ENCODE results near the gene OSTN.
"Not testable (repeated sequence)": the region's sequence is repeated elsewhere in the genome, so short reads cannot be mapped to it uniquely, and the experiment has no call there.

The OSTN gene

DNA sequence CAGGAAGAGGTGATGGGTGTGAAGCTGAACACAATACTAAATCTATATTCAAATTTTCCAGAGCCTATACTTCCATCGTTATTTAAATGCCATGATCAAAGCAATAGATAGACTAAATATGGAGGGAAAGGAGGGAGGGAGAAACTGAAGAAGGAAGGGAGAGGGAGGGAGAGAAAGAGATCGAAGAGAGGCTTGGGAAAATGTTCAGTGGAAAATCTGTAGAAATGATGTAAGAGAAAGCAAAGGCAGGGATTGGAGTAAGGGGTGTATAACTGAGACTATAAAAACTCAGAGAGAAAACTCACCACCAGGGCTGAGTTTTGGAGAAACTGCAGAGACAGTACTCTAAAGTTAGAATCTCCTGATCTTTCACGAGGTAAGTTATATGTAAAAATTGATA is at the start of gene OSTN:
Gene OSTN, plus strand, starts transcription at position 310 of the 400 bp plus-strand sequence. CDS start 13,292 bp downstream, outside the sequence.
- no peak for DNase-seq (ENCODE audit: low spot score)

GRCh38 chr3:191151653-191152052 is 47.4 kb upstream of the OSTN start:
- DNase-seq (ENCODE audit: low spot score), result no peak

GRCh38 chr3:191154827-191155226 is 44.2 kb upstream of the OSTN start:
- DNase-seq (ENCODE audit: low spot score), result no peak

- no peak for DNase-seq (ENCODE audit: low spot score)
Observed at GRCh38 chr3:191158247-191158646, 40.8 kb upstream of the OSTN start.

DNA sequence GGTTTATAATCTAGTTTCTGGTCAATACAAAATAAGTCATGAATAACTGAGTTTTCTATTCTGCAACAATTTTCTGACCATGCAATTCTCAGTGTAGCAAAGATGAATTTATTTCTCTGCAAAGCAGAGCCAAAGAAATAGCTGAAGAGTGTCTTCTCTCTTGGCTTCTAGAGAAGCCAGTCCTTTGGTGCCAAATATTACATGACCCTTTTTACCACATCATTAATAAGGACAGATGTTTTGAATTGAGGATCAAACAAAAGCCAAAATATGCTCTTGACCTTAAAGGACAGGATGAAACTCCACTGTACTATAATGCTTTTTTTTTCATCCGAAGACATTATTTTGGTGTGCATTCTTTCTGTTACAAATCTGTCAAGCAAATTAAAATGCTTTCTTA is 40.2 kb upstream of the OSTN start:
- no peak for DNase-seq (ENCODE audit: low spot score)

- DNase-seq (ENCODE audit: low spot score), result no peak
Observed at GRCh38 chr3:191165802-191166201, 33.2 kb upstream of the OSTN start.

GRCh38 chr3:191166368-191166767 is 32.7 kb upstream of the OSTN start:
- DNase-seq (ENCODE audit: low spot score), result no peak

DNA sequence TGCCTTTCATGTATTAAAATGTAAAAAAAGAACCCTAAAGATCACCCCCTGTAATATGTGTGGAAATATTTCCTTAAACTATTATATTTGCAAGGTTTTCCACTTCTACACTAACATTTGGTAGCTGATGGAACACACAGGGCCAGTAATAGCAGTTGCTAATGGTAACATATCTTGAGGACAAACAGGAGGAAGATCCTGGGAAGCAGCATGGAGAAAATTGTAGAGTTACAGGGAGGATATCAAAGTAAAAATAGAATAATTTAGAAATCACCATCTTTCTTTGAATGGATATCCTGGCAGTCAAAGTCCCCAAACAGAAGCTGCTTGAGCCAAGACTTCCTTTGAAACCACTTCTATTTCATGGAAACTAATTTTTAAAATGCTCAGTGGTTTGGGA is 29.5 kb upstream of the OSTN start:
- DNase-seq (ENCODE audit: low spot score), result no peak

GRCh38 chr3:191170097-191170496 is 28.9 kb upstream of the OSTN start:
- DNase-seq (ENCODE audit: low spot score), result no peak

DNA sequence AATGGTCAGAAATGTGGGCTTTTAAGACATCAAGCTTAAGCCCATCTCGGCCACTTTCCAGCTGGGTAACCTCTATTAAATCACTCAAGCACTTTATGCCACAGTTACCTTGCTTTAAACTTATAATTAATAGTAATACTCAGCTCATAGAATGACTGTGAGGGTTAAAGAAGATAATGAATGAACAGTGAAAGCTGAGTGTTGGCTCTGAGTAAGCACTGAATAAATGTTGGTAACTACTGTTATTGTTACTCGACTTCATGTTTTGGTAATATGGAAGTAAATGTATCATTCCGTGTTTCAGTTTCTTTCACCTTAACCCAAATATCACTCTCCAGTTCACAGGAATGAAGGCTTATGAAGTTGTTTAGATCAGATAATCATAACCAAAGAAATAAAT is 23.9 kb upstream of the OSTN start:
- DNase-seq (ENCODE audit: low spot score), result no peak

DNA sequence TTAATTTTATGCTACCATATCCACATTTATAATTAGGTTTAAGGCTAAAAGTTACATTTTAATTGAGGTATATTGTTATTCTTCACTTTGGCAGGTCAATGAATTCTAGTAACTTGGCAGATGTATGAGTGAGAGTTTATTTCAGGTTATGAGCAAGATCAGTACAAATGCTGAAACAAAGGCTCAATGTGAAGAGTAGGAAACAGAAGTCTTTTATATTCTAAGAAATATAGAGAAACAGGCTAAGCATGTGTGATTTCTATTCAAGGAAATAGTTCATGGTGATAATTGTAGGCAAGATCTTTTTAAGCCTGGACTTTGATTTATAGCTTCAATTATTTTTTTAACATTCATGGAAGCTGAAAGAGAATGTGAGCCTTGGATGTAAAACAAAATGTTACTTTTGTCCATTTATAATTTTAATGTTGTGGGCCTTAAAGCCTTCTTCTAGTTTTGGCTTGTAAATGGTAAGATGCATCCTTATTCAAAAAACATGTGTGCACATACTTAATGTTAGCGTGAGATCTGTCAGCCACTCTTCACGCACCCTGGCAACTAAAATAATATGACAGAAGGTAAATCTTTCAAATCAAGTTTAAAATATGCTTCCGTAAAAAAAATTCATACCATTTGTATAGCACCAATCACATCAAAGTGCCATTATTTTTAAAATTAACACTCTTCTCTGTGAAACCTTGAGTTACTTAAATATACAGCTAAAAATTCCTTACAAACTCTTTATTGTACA is 22.8 kb upstream of the OSTN start:
- DNase-seq (ENCODE audit: low spot score), result no peak

DNA sequence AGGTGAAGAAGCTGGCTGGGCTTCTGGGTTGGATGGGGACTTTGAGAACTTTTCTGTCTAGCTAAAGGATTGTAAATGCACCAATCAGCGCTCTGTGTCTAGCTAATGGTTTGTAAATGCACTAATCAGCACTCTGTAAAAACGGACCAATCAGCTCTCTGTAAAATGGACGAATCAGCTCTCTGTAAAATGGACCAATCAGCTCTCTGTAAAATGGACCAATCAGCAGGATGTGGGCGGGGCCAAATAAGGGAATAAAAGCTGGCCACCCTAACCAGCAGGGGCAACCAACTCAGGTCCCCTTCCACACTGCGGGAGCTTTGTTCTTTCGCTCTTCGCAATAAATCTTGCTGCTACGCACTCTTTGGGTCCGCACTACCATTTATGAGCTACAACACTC is 13.7 kb upstream of the OSTN start:
- not testable (repeated sequence) for DNase-seq (ENCODE audit: low spot score)

GRCh38 chr3:191188246-191188645 is 10.8 kb upstream of the OSTN start:
- DNase-seq (ENCODE audit: low spot score), result not testable (repeated sequence)

GRCh38 chr3:191192270-191192669 is 6.8 kb upstream of the OSTN start:
- DNase-seq (ENCODE audit: low spot score), result not testable (repeated sequence)

- no peak for DNase-seq (ENCODE audit: low spot score)
Observed at GRCh38 chr3:191192941-191193340, 6.1 kb upstream of the OSTN start.

- DNase-seq (ENCODE audit: low spot score), result no peak
Observed at GRCh38 chr3:191197761-191198306, 1.2 kb upstream of the OSTN start.

GRCh38 chr3:191198480-191198879 is 561 bp upstream of the OSTN start:
- DNase-seq (ENCODE audit: low spot score), result no peak

DNA sequence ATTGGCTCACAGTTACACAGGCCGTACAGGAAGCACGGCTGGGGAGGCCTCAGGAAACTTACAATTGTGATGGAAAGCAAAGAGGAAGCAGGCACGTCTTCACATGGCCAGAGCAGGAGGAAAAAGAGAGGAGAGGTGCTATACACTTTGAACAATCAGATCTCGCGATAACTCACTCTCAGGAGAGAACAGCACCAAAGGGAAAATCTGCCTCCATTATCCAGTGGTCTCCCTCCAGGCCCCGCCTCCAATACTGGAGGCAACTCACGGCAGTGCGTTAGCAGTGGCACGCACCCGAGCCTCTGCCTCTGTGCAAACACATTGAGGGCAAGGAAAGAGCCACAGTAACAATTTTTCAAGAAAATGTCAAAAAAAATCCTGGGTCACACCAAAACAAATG is 11.0 kb downstream of the OSTN start:
- DNase-seq (ENCODE audit: low spot score), result no peak

DNA sequence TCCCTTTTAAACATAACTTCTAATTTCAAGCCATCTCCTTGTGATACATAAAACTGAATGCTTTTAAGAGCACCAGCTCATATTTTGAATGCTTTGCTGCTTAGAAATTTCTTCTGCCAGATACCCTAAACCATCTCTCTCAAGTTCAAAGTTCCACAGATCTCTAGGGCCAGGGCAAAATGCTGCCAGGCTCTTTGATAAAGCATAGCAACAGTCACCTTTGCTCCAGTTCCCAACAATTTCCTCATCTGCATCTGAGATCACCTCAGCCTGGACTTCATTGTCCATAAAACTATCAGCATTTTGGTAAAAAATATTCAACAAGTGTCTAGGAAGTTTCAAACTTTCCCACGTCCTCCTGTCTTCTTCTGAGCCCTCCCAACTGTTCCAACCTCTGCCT is 17.5 kb downstream of the OSTN start:
- no peak for DNase-seq (ENCODE audit: low spot score)

GRCh38 chr3:191217301-191217700 is 18.3 kb downstream of the OSTN start:
- DNase-seq (ENCODE audit: low spot score), result no peak

- no peak for DNase-seq (ENCODE audit: low spot score)
Observed at GRCh38 chr3:191220908-191221307, 21.9 kb downstream of the OSTN start.

DNA sequence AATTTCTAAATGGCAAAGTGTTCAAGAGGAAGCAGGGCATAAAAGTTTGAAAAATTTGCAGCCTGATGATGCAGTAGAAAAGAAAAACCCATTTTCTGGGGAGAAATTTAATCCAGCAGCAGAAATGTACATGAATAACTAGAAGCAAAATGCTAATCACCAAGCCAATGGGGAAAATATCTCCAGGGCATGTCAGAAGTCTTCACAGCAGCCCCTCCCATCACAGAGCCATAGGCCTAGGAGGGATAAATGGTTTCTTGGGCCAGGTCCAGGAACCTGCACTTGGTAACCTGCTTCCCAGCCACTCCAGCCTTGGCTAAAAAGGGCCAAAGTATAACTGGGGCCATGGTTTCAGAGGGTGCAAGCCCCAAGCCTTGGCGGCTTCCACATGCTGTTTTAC is 22.6 kb downstream of the OSTN start:
- no peak for DNase-seq (ENCODE audit: low spot score)

DNA sequence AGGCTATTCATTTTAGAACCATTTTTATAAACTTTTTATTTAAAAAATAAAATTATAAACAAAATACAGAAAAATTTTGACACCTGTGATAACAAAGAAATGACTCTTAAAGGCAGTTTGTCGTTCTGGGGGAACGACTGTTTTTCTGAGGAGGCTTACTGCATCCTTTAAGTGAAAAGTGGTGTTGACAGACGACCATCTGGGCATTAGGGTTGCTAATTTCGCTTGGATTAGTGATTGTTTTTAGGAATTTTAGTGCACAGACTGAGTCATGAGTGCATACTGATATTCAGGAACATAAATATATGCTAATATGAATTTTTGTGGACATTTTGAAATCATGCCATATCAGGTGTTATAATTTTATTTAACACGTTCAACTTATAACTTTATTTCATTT is 28.5 kb downstream of the OSTN start:
- no peak for DNase-seq (ENCODE audit: low spot score)

GRCh38 chr3:191234216-191234615 is 35.2 kb downstream of the OSTN start:
- no peak for DNase-seq (ENCODE audit: low spot score)
